ENCODE data around the gene RNGTT. TPM values are rescaled to one million over a fixed set of nuclear protein-coding genes. Genes with fewer than 3 reads are reported as not detected.

RNGTT gene
- total RNA-seq, 2 experiments from 2014 or later, result 22.1 to 22.2 TPM

- peaks cover 10% of the 10 kb centered on the region for H3K36me3 Mint-ChIP-seq (ENCODE audit: low read depth)
- no peaks in the 10 kb centered on the region for H3K9me3 Mint-ChIP-seq
- intact Hi-C loops (cut with micrococcal nuclease), result no loop called here
- POLR2A ChIA-PET, result no interaction called here
- no peak for TF ChIP-seq CTCF (IDR thresholded peaks at IDR 0.05)
- no peak for DNase-seq
- H3K4me3 Mint-ChIP-seq, result no peak overlapping the region
- ATAC-seq, result no peak
- peaks cover 2% of the 10 kb centered on the region for H3K4me1 Mint-ChIP-seq (ENCODE audit: low read depth)
- no peaks in the 10 kb centered on the region for H3K27me3 Mint-ChIP-seq
- no peak overlapping the region for H3K27ac Mint-ChIP-seq
- CTCF ChIA-PET, result no interaction called here
These were observed 313.3 kb downstream of the RNGTT start for GRCh38 chr6:88650029-88650619.

GRCh38 chr6:88641178-88641903 lies 322.1 kb downstream of the RNGTT start:
- ATAC-seq (peak; percentile 24), DNase-seq (no peak)
- no peak overlapping the region for H3K4me3 Mint-ChIP-seq
- ChIA-PET CTCF (no interaction called here), POLR2A (no interaction called here)
- H3K27ac Mint-ChIP-seq, result no peak overlapping the region
- peaks cover 7% of the 10 kb centered on the region for H3K4me1 Mint-ChIP-seq (ENCODE audit: low read depth)
- no peaks in the 10 kb centered on the region for H3K9me3 Mint-ChIP-seq
- no peaks in the 10 kb centered on the region for H3K27me3 Mint-ChIP-seq
- peaks cover 2% of the 10 kb centered on the region for H3K36me3 Mint-ChIP-seq (ENCODE audit: low read depth)
- TF ChIP-seq CTCF (IDR thresholded peaks at IDR 0.05), result no peak
- intact Hi-C loops (cut with micrococcal nuclease), result no loop called here

GRCh38 chr6:88637761-88638545 lies 325.5 kb downstream of the RNGTT start:
- intact Hi-C loops (cut with micrococcal nuclease), result no loop called here
- peaks cover 4% of the 10 kb centered on the region for H3K4me1 Mint-ChIP-seq (ENCODE audit: low read depth)
- H3K9me3 Mint-ChIP-seq, result no peaks in the 10 kb centered on the region
- ChIA-PET POLR2A (no interaction called here), CTCF (no interaction called here)
- DNase-seq (no peak), ATAC-seq (no peak)
- no peak overlapping the region for H3K27ac Mint-ChIP-seq
- H3K27me3 Mint-ChIP-seq, result no peaks in the 10 kb centered on the region
- no peak for TF ChIP-seq CTCF (IDR thresholded peaks at IDR 0.05)
- H3K36me3 Mint-ChIP-seq (ENCODE audit: low read depth), result peaks cover 1% of the 10 kb centered on the region
- H3K4me3 Mint-ChIP-seq, result no peak overlapping the region

GRCh38 chr6:88636871-88637270 lies 326.5 kb downstream of the RNGTT start:
- Mint-ChIP-seq H3K9me3 (no peaks in the 10 kb centered on the region), H3K27ac (no peak overlapping the region), H3K36me3 (ENCODE audit: low read depth) (peaks cover 1% of the 10 kb centered on the region), H3K4me3 (no peak overlapping the region), H3K27me3 (no peaks in the 10 kb centered on the region), H3K4me1 (ENCODE audit: low read depth) (peaks cover 4% of the 10 kb centered on the region)
- intact Hi-C loops (cut with micrococcal nuclease), result no loop called here
- CTCF ChIA-PET, result no interaction called here
- ATAC-seq (no peak), DNase-seq (no peak)
- POLR2A ChIA-PET, result no interaction called here
- TF ChIP-seq CTCF (IDR thresholded peaks at IDR 0.05), result no peak

GRCh38 chr6:88633782-88634181 lies 329.6 kb downstream of the RNGTT start:
- ChIA-PET POLR2A (no interaction called here), CTCF (no interaction called here)
- no peak overlapping the region for H3K27ac Mint-ChIP-seq
- no peaks in the 10 kb centered on the region for H3K9me3 Mint-ChIP-seq
- DNase-seq (no peak), ATAC-seq (no peak)
- no peaks in the 10 kb centered on the region for H3K36me3 Mint-ChIP-seq (ENCODE audit: low read depth)
- no peaks in the 10 kb centered on the region for H3K27me3 Mint-ChIP-seq
- peaks cover 9% of the 10 kb centered on the region for H3K4me1 Mint-ChIP-seq (ENCODE audit: low read depth)
- no peak overlapping the region for H3K4me3 Mint-ChIP-seq
- intact Hi-C loops (cut with micrococcal nuclease), result no loop called here
- no peak for TF ChIP-seq CTCF (IDR thresholded peaks at IDR 0.05)

Measured in activated CD8-positive, alpha-beta T cell treated with anti-CD3 and anti-CD28 coated beads for 36 hours (primary cell).